ENCODE results near the gene TALDO1. TPM values are rescaled to one million over a fixed set of nuclear protein-coding genes. Genes with fewer than 3 reads are reported as not detected.

Gene TALDO1
- polyA plus RNA-seq, 1 of the 3 experiments (the other 2 are of a cell fraction), result 103 TPM

- no peak for TF ChIP-seq USF2 (IDR thresholded peaks at IDR 0.05; ENCODE audit: borderline replicate concordance, low read depth, low read length)
Measured at GRCh38 chr11:765802-766091, 18.5 kb downstream of the TALDO1 start (continued).

GRCh38 chr11:766106-766935 is 19.1 kb downstream of the TALDO1 start:
- no peaks in the 10 kb centered on the region for H3K9me2 ChIP-seq
- WGBS (ENCODE audit: low lambda C conversion rate), result 95% methylated on average over 7 of the region's 11 CpGs
- no peak overlapping the region for H3K4me2 ChIP-seq
- H3K27me3 ChIP-seq (ENCODE audit: insufficient read depth), result no peaks in the 10 kb centered on the region
- peak; percentile 23 for DNase-seq
- no peak overlapping the region for H3K4me3 ChIP-seq (ENCODE audit: low read depth in 2 of 2, low read length in 1 of 2)
- H4K20me1 ChIP-seq (ENCODE audit: insufficient read depth), result peaks cover 9% of the 10 kb centered on the region
- H3K9ac ChIP-seq, result no peak overlapping the region
- H3K27ac ChIP-seq (ENCODE audit: low read depth in 2 of 2, low read length in 1 of 2), result no peak overlapping the region
- no peaks in the 10 kb centered on the region for H3K9me3 ChIP-seq
- ChIA-PET CTCF (interaction anchor here (0.7 to 6.3 kb wide), 9 partner anchors 10 to 39 kb away, joined by 3 to 31 read pairs (median 4); partner anchors contain the start of gene GATD1), POLR2A (no interaction called here)
- H3F3A ChIP-seq (replicated peaks; ENCODE audit: insufficient read depth), result peaks cover 24% of the 10 kb centered on the region
- peaks cover 10% of the 10 kb centered on the region for H3K79me2 ChIP-seq (ENCODE audit: insufficient read depth)
- H3K4me1 ChIP-seq (ENCODE audit: control insufficient read depth in 1 of 2, insufficient read depth in 2 of 2, low read depth in 1 of 2, low read length in 1 of 2), result peaks cover 5 to 9% of the 10 kb centered on the region in 2 experiments; a peak in 2 of 4 replicates
- H3K36me3 ChIP-seq (replicated peaks in 1 of 2; ENCODE audit: control insufficient read depth in 1 of 2, insufficient read depth in 2 of 2, low read length in 1 of 2), result peaks cover 13 to 51% of the 10 kb centered on the region in 2 experiments
- no peak for TF ChIP-seq YY1 (IDR thresholded peaks at IDR 0.05; ENCODE audit: low read depth)
- no peak for TF ChIP-seq ZBTB33 (IDR thresholded peaks at IDR 0.05; ENCODE audit: borderline replicate concordance, low read depth)
- TF ChIP-seq RFX5 (IDR thresholded peaks at IDR 0.05; ENCODE audit: low read length), result no peak
- TF ChIP-seq NFIC (IDR thresholded peaks at IDR 0.05; ENCODE audit: borderline replicate concordance), result no peak
- no peak for TF ChIP-seq USF2 (IDR thresholded peaks at IDR 0.05; ENCODE audit: borderline replicate concordance, low read depth, low read length)
- TF ChIP-seq TAF1 (IDR thresholded peaks at IDR 0.05; ENCODE audit: borderline replicate concordance, low read depth, low read length), result no peak
- no peak for TF ChIP-seq SIN3A (IDR thresholded peaks at IDR 0.05; ENCODE audit: borderline replicate concordance, low read depth, low read length)
- no peak for TF ChIP-seq MEF2A (IDR thresholded peaks at IDR 0.05; ENCODE audit: borderline replicate concordance, low read depth)
- TF ChIP-seq SMC3 (IDR thresholded peaks at IDR 0.05; ENCODE audit: low read depth, low read length), result no peak
- no peak for TF ChIP-seq RXRA (IDR thresholded peaks at IDR 0.05; ENCODE audit: borderline replicate concordance, low read depth)
- TF ChIP-seq RAD21 (IDR thresholded peaks at IDR 0.05; ENCODE audit: low read length), result no peak
- H2AFZ ChIP-seq (ENCODE audit: low read depth), result no peak overlapping the region

Data from SK-N-SH (cell line).